Uterus (tissue), 4 donors: Measurements from ENCODE around the gene KCNQ1. TPM values are rescaled to one million over a fixed set of nuclear protein-coding genes. Genes with fewer than 3 reads are reported as not detected.

Experiments used
- DNase-seq, 2 donors: peaks; one replicate each; pipeline ENCODE4 v3.0.0-alpha.2; 2019 to 2020
- H3K27ac ChIP-seq, 2 donors: fragments of 200-600 bp; sonication (generic); 1 replicate in 1 of 2; 2 replicates in 1 of 2; pipeline ENCODE4 v1.5.1; 2016 to 2018
- H3K27me3 ChIP-seq, 2 donors: fragments of 200-600 bp; sonication (generic); one replicate each; pipeline ENCODE4 v1.5.1; 2018 to 2019; ENCODE audit warnings: control low read depth in 1 of 2
- H3K36me3 ChIP-seq, 2 donors: fragments of 200-600 bp; sonication (generic); one replicate each; pipeline ENCODE4 v1.5.1; 2019; ENCODE audit warnings: control low read depth in 1 of 2
- H3K4me1 ChIP-seq, 2 donors: fragments of 200-600 bp; sonication (generic); one replicate each; pipeline ENCODE4 v1.5.1; 2018 to 2019; ENCODE audit warnings: control low read depth in 1 of 2
- H3K4me3 ChIP-seq, 2 donors: fragments of 200-600 bp; sonication (generic); 1 replicate in 1 of 2; 2 replicates in 1 of 2; pipeline ENCODE4 v1.5.1; 2018 to 2019; ENCODE audit warnings: mild to moderate bottlenecking in 1 of 2
- H3K9me3 ChIP-seq, 2 donors: fragments of 200-600 bp; sonication (generic); one replicate each; pipeline ENCODE4 v1.5.1; 2019; ENCODE audit warnings: control low read depth in 1 of 2
- POLR2A ChIP-seq, 2 donors: fragments of 450-650 bp; IDR thresholded peaks; one replicate each; pipeline ENCODE4 v1.6.1; 2016; ENCODE audit warnings: antibody characterized with exemption in 2 of 2, mild to moderate bottlenecking in 1 of 2, moderate library complexity in 1 of 2
- intact Hi-C: fragments of 100-400 bp; cut with DNase I; formaldehyde crosslinking; loops from one replicate; pipeline ENCODE4 v1.15.1; 2023; ENCODE audit warnings: low total_unique reads
- total RNA-seq, 4 donors: library from RNA; depleted of rRNA in 3 of 4; stranded (reverse); fragments of >200 nt in 3 of 4; gene quantifications; one replicate each; pipeline versions ENCODE4 v1.1.0 to v1.2.4, GENCODE V29; 2014 to 2023
- TF ChIP-seq, protein P1 (sequence below), 4 experiments: fragments of 200-600 bp in 2 of 4; fragments of 450-650 bp in 2 of 4; sonication (generic) in 2 of 4; IDR thresholded peaks; one replicate each; pipeline ENCODE4 v1.5.1; 2016 to 2019; ENCODE audit warnings: antibody characterized with exemption in 4 of 4, mild to moderate bottlenecking in 2 of 4, moderate library complexity in 1 of 4
- donor health status: DM: yes; HTN: yes; CAD: no.

The KCNQ1 gene
- total RNA-seq, 4 donors from 2014 or later, result 2.6 to 10.4 (median 5.4) TPM

DNA sequence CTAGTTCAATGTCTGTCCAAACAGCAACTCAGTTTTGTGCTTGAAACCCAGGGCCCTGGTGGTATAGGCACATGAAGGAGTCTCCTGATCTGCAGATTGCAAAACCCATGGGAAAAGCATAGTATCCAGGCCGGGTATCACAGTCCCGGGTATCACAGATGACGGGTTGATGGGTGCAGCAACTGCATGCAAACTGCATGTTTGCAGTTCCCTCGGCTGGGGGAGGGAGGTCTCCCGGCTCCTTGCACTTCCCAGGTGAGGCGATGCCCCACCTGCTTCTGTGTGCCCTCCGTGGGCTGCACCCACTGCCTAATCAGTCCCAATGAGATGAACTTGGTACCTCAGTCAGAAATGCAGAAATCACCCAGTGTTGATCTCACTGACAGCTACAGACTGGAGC lies 53.9 kb downstream of the KCNQ1 start:
- no peaks in the 10 kb centered on the region for H3K27me3 ChIP-seq
- no peaks in the 10 kb centered on the region for H3K36me3 ChIP-seq
- H3K4me1 ChIP-seq, result no peaks in the 10 kb centered on the region
- DNase-seq, result no peak
- no peaks in the 10 kb centered on the region for H3K9me3 ChIP-seq
- H3K27ac ChIP-seq, result no peak overlapping the region
- TF ChIP-seq, protein P1, sequence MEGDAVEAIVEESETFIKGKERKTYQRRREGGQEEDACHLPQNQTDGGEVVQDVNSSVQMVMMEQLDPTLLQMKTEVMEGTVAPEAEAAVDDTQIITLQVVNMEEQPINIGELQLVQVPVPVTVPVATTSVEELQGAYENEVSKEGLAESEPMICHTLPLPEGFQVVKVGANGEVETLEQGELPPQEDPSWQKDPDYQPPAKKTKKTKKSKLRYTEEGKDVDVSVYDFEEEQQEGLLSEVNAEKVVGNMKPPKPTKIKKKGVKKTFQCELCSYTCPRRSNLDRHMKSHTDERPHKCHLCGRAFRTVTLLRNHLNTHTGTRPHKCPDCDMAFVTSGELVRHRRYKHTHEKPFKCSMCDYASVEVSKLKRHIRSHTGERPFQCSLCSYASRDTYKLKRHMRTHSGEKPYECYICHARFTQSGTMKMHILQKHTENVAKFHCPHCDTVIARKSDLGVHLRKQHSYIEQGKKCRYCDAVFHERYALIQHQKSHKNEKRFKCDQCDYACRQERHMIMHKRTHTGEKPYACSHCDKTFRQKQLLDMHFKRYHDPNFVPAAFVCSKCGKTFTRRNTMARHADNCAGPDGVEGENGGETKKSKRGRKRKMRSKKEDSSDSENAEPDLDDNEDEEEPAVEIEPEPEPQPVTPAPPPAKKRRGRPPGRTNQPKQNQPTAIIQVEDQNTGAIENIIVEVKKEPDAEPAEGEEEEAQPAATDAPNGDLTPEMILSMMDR (IDR thresholded peaks at IDR 0.05), result no peak
- no peak for TF ChIP-seq POLR2A (IDR thresholded peaks at IDR 0.05)
- no peak overlapping the region for H3K4me3 ChIP-seq
- intact Hi-C loops, result no loop called here

DNA sequence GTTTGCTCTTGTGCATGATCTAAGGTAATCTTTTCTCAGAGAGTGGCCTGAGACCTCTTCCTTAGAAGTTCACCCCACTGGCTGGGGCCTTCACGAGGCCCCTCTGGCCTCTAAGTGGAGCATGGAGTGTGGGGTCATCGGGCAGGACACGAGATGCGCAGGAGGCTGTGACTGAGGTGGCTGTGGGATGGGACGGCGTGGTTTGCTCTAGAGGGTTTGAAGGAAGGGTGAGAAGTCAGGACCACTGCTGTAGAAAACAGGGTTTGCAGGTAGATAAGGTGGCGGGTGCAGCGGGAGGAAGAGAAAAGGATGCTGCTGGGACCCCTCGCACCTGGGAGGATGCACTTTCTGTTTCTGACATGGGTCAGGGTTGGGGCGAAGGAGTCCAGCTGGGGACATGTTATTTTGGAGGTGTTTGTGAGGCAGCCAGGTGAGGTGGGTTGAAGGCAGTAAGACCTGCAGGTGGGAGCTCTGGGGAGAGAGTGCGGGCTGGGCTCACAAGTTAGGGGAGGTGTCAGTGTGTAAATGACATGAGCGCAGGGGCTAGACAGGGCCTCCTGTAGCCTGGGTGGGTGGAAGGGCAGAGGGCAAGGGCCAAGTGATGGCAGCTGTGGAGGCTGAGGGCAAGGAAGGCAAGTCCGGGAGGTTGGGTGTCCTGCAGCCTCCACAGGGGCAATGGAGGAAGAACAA lies 62.5 kb downstream of the KCNQ1 start:
- Histone ChIP-seq H3K27ac (no peak overlapping the region), H3K9me3 (no peaks in the 10 kb centered on the region), H3K27me3 (no peaks in the 10 kb centered on the region), H3K4me3 (no peak overlapping the region), H3K4me1 (no peaks in the 10 kb centered on the region), H3K36me3 (no peaks in the 10 kb centered on the region)
- no peak for TF ChIP-seq POLR2A (IDR thresholded peaks at IDR 0.05)
- TF ChIP-seq, protein P1 (IDR thresholded peaks at IDR 0.05), result no peak
- peak in 1 of 2 donors; percentile 7 for DNase-seq
- intact Hi-C loops, result no loop called here

DNA sequence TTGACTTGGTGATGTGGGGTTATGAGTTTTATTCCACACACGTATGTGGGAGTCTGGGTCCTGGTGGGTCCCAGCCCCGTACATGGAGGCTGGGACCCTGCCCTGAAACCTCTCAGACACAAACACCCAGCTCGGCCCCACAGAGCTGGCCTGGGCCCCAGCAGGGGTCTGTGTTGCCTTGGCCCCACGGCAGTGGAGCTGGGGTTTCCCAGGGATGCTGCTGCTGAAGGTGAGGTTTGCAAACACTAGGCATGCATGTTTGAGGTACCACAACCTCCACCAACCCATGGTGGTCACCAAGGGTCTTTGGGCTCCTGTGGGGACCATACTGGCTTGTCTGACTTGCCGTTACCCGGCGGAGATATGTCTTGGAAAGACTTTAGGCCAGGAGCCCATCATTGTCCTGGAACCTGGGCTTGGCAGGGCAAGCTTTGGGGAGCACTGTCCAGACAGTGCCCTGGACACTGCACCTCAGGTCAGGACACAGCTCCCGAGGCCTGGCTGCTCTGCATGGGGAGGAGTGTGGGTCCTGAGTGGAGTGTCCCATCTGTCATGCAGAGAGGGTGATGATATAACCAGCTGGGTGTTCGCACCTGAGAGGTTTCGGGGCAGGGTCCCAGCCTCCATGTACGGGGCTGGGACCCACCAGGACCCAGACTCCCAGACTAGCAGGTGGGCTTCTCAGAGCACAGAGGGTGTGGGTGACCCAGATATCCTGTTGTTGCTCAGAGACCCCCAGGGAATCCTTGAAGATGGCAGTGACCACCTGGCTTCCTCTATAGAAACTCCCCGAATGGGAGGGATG lies 63.3 kb downstream of the KCNQ1 start:
- peak in 1 of 2 donors; percentile 8 for DNase-seq
- intact Hi-C loops, result no loop called here
- TF ChIP-seq, protein P1 (IDR thresholded peaks at IDR 0.05), result no peak
- TF ChIP-seq POLR2A (IDR thresholded peaks at IDR 0.05), result no peak

DNA sequence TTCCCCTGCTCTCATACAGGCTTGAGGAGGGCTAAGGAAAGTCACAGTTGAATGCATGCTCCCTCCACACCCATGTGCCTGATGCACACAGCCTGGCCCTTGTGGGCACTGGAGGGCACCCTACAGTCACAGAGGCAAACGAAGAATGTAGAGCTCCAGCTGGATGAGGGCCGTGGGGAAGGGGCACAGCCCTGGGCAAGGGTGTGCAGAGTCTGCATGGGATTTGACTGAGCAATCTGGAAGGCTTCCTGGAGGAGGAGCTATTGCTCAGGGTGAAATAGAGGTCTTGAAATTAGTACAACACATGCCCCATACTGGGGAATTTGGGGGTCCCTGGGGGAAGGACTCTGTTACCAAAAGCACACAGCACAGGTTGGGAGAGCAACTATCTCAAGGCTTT lies 64.0 kb downstream of the KCNQ1 start:
- intact Hi-C loops, result no loop called here
- H3K27me3 ChIP-seq, result no peaks in the 10 kb centered on the region
- no peak for TF ChIP-seq POLR2A (IDR thresholded peaks at IDR 0.05)
- TF ChIP-seq, protein P1 (IDR thresholded peaks at IDR 0.05), result no peak
- H3K36me3 ChIP-seq, result no peaks in the 10 kb centered on the region
- H3K4me3 ChIP-seq, result no peak overlapping the region
- no peak for DNase-seq
- no peak overlapping the region for H3K27ac ChIP-seq
- H3K4me1 ChIP-seq, result no peaks in the 10 kb centered on the region
- H3K9me3 ChIP-seq, result no peaks in the 10 kb centered on the region

More for the DNA sequence above, 63.3 kb downstream of the KCNQ1 start:
- Histone ChIP-seq H3K36me3 (no peaks in the 10 kb centered on the region), H3K4me3 (no peak overlapping the region), H3K9me3 (no peaks in the 10 kb centered on the region), H3K4me1 (no peaks in the 10 kb centered on the region), H3K27me3 (no peaks in the 10 kb centered on the region), H3K27ac (no peak overlapping the region)

DNA sequence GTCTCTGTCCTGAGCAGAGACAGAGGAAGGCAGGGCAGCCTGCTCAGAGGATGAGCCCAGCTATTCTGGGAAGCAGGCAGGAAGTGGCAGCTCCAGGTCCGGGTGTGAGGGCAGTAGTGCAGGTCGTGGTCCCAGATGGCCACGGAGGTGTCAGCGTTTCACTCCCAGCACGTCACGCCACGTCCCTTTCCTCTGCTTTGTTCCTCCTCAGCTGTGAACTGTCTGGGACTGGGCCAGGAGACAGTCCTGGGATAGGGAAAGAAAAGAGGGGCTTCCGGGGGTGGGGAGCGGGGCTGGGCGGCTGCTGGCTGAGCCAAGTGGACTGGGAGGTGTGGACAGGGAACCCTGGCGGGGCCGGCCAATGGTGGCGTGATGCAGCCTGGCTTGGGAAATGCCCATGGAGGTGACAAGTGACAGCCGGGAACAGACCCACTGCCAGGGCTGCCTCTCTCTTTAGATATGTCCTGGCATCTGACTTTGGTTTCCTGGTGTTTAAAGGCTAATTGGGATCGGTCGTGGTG lies 64.7 kb downstream of the KCNQ1 start:
- Histone ChIP-seq H3K4me3 (no peak overlapping the region), H3K4me1 (no peaks in the 10 kb centered on the region), H3K27me3 (no peaks in the 10 kb centered on the region), H3K36me3 (no peaks in the 10 kb centered on the region), H3K27ac (no peak overlapping the region), H3K9me3 (no peaks in the 10 kb centered on the region)
- TF ChIP-seq, protein P1 (IDR thresholded peaks at IDR 0.05), result no peak
- TF ChIP-seq POLR2A (IDR thresholded peaks at IDR 0.05), result no peak
- DNase-seq, result peak; percentile 11 to 19
- intact Hi-C loops, result no loop called here
